Body of pancreas (tissue), 4 donors: ENCODE results near the gene CTNND2. TPM values are rescaled to one million over a fixed set of nuclear protein-coding genes. Genes with fewer than 3 reads are reported as not detected.

Experiments
- ATAC-seq: fragments of 150-250 bp; one replicate; pipeline ENCODE4 v1.9.1; 2016
- DNase-seq, 4 donors: peaks; one replicate each; pipeline ENCODE4 v3.0.0-alpha.2; 2019
- H3K27ac ChIP-seq, 4 donors: fragments of 200-600 bp; sonication (generic); 1 replicate in 3 of 4; 2 replicates in 1 of 4; pipeline versions ENCODE4 v1.5.1 to v1.6.1; 2016 to 2019; ENCODE audit warnings: mild to moderate bottlenecking in 1 of 4, mixed read lengths in 1 of 4, moderate library complexity in 1 of 4
- H3K27me3 ChIP-seq, 2 donors: fragments of 200-600 bp; sonication (generic); one replicate each; pipeline ENCODE4 v1.6.0; 2016; ENCODE audit warnings: mild to moderate bottlenecking in 1 of 2
- H3K36me3 ChIP-seq, 2 donors: fragments of 200-600 bp; sonication (generic); replicated peaks in 1 of 2; 2 replicates each; pipeline ENCODE4 v1.5.1; 2016; ENCODE audit warnings: low read depth in 2 of 2; ENCODE audit not compliant: insufficient read depth in 1 of 2
- H3K4me1 ChIP-seq: fragments of 200-600 bp; sonication (generic); one replicate; pipeline ENCODE4 v1.6.0; 2016
- H3K4me3 ChIP-seq, 2 donors: fragments of 200-600 bp; sonication (generic); 1 replicate in 1 of 2; 2 replicates in 1 of 2; pipeline ENCODE4 v1.5.1; 2016 to 2019
- H3K9me3 ChIP-seq, 3 donors: fragments of 200-600 bp; sonication (generic); 1 replicate in 2 of 3; 2 replicates in 1 of 3; pipeline ENCODE4 v1.5.1; 2016
- CTCF ChIP-seq, 7 experiments: fragments of 450-650 bp in 4 of 7; fragments of 200-600 bp in 3 of 7; sonication (generic) in 3 of 7; IDR thresholded peaks; one replicate each; pipeline ENCODE4 v1.5.1; 2016 to 2019; ENCODE audit warnings: antibody characterized with exemption in 7 of 7
- POLR2A ChIP-seq, 3 donors: fragments of 450-650 bp; IDR thresholded peaks; one replicate each; pipeline ENCODE4 v1.6.1; 2016; ENCODE audit warnings: antibody characterized with exemption in 3 of 3, mild to moderate bottlenecking in 2 of 3
- WGBS, 2 donors: methylation state at CpG; one replicate each; pipeline ENCODE4 v1.1.5; 2017; 5-methylcytosine and 5-hydroxymethylcytosine counted together
- intact Hi-C: fragments of 100-400 bp; cut with DNase I; formaldehyde crosslinking; loops from one replicate; pipeline ENCODE4 v1.15.1; 2023
- total RNA-seq, 2 donors: library from RNA; depleted of rRNA; stranded (reverse); fragments of >200 nt; gene quantifications; one replicate each; pipeline ENCODE4 v1.1.0, GENCODE V29; 2016

The CTNND2 gene
- total RNA-seq, 2 donors from 2014 or later, result 21.0 to 82.4 TPM

DNA sequence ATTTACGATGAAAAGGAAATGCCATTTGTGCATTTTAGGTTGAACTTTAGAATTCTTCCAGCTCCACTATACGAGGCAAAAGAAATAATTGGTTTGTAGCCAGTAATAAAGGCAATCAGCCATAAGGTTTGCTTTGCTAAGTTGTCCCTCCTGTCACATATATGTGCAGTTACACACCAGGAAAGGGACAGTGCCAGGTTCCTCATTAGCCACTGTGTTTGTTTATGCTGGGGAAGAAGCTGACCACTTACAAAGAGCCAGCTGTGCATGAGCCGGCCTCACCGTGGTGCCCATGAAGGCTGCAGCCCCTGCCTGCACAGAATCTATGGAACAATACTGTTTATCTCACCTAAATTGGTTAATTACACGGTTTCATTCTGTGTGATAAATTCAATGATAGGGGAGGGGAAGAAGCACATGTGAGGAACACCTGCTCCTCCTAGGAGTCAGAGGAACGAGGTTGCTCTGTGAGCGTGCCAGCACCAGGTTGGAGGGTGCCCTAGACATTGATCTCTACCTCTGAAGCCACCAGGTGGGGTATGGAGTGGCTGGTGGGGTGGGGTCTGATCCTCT is 969.4 kb downstream of the CTNND2 start:
- 58 to 64% methylated on average over 7 of the region's 7 CpGs for WGBS, 2 donors
- H3K4me1 ChIP-seq, result no peaks in the 10 kb centered on the region
- H3K9me3 ChIP-seq, result no peaks in the 10 kb centered on the region
- TF ChIP-seq CTCF (IDR thresholded peaks at IDR 0.05), result no peak
- TF ChIP-seq POLR2A (IDR thresholded peaks at IDR 0.05), result no peak
- intact Hi-C loops, result no loop called here
- DNase-seq, result peak in 1 of 4 donors; percentile 8
- no peak overlapping the region for H3K27ac ChIP-seq
- ATAC-seq, result no peak
- no peaks in the 10 kb centered on the region for H3K27me3 ChIP-seq
- no peaks in the 10 kb centered on the region for H3K36me3 ChIP-seq
- no peak overlapping the region for H3K4me3 ChIP-seq

- WGBS, 2 donors, result 82 to 83% methylated on average over 4 of the region's 4 CpGs
- Histone ChIP-seq H3K27ac (no peak overlapping the region), H3K27me3 (no peaks in the 10 kb centered on the region), H3K4me3 (no peak overlapping the region), H3K4me1 (no peaks in the 10 kb centered on the region), H3K36me3 (no peaks in the 10 kb centered on the region), H3K9me3 (no peaks in the 10 kb centered on the region)
- intact Hi-C loops, result no loop called here
- TF ChIP-seq POLR2A (IDR thresholded peaks at IDR 0.05), result no peak
- TF ChIP-seq CTCF (IDR thresholded peaks at IDR 0.05), result no peak
- ATAC-seq, result no peak
- no peak for DNase-seq
These were observed 971.1 kb downstream of the CTNND2 start for GRCh38 chr5:10933121-10933520.

- TF ChIP-seq CTCF (IDR thresholded peaks at IDR 0.05) (no peak), POLR2A (IDR thresholded peaks at IDR 0.05) (no peak)
- Histone ChIP-seq H3K27ac (no peak overlapping the region), H3K4me3 (no peak overlapping the region), H3K36me3 (no peaks in the 10 kb centered on the region), H3K27me3 (no peaks in the 10 kb centered on the region), H3K4me1 (no peaks in the 10 kb centered on the region), H3K9me3 (no peaks in the 10 kb centered on the region)
- intact Hi-C loops, result no loop called here
- no peak for ATAC-seq
- WGBS, 2 donors, result 77 to 89% methylated on average over 1 of the region's 1 CpG
- no peak for DNase-seq
These were observed 971.8 kb downstream of the CTNND2 start for GRCh38 chr5:10932426-10932825.

DNA sequence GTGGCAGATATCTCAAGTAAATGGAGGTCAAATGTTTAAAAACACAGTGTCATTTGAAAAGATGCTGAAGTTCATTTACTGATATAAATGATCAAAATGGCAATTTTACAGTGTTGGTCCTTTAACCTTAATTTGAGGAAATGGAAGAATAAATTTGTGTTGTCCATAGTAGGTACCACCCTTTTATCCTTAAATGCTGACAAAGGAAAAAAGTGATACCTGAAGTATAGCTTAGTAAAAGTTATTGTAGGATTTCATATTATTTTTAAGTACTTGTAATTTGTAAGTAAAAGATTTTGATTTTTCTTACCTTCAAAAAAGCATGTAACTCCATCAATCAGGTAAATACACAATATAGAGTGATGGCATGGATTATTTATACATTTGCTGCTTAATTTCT is 976.6 kb downstream of the CTNND2 start:
- TF ChIP-seq CTCF (IDR thresholded peaks at IDR 0.05), result no peak
- no peak for TF ChIP-seq POLR2A (IDR thresholded peaks at IDR 0.05)
- ATAC-seq, result no peak

GRCh38 chr5:10923310-10923709 is 980.9 kb downstream of the CTNND2 start:
- intact Hi-C loops, result no loop called here
- no peak overlapping the region for H3K27ac ChIP-seq
- H3K27me3 ChIP-seq, result no peaks in the 10 kb centered on the region
- no peaks in the 10 kb centered on the region for H3K36me3 ChIP-seq
- peaks cover 0 to 7% (median 0%) of the 10 kb centered on the region in 3 donors for H3K9me3 ChIP-seq
- ATAC-seq, result no peak
- H3K4me1 ChIP-seq, result no peaks in the 10 kb centered on the region
- TF ChIP-seq POLR2A (IDR thresholded peaks at IDR 0.05) (no peak), CTCF (IDR thresholded peaks at IDR 0.05) (no peak)
- H3K4me3 ChIP-seq, result no peak overlapping the region
- WGBS, 2 donors, result 70 to 72% methylated on average over 3 of the region's 3 CpGs
- DNase-seq, result no peak

More for the DNA sequence above, 976.6 kb downstream of the CTNND2 start:
- no peak overlapping the region for H3K4me3 ChIP-seq
- intact Hi-C loops, result no loop called here
- no peaks in the 10 kb centered on the region for H3K4me1 ChIP-seq
- H3K9me3 ChIP-seq, result peaks cover 0 to 7% (median 0%) of the 10 kb centered on the region in 3 donors
- H3K36me3 ChIP-seq, result no peaks in the 10 kb centered on the region
- H3K27ac ChIP-seq, result no peak overlapping the region
- DNase-seq, result no peak
- H3K27me3 ChIP-seq, result no peaks in the 10 kb centered on the region
